Subcutaneous adipose tissue (tissue), 4 donors: Measurements from ENCODE around the gene VRK2. TPM values are rescaled to one million over a fixed set of nuclear protein-coding genes. Genes with fewer than 3 reads are reported as not detected.

Experiments
- CTCF ChIP-seq: fragments of 450-650 bp; IDR thresholded peaks from one replicate; pipeline ENCODE4 v1.5.1; 2016; ENCODE audit warnings: low read depth, mild to moderate bottlenecking, control low read depth, antibody characterized with exemption, moderate library complexity
- total RNA-seq, 4 donors: library from RNA; depleted of rRNA; stranded (reverse); fragments of >200 nt; gene quantifications; one replicate each; pipeline ENCODE4 v1.1.0, GENCODE V29; 2016

Gene VRK2
- 10 to 100 TPM; 18.5 to 42.7 (median 23.9) TPM for total RNA-seq

GRCh38 chr2:58046585-58047372 is at the start of gene VRK2:
TSS of gene VRK2 (plus strand) at chr2:58046806. CDS start at chr2:58048832, 2,026 bp downstream.
- TF ChIP-seq CTCF, result no peak

GRCh38 chr2:58006256-58006951 is 40.2 kb upstream of the VRK2 start:
- TF ChIP-seq CTCF, result no peak

- no peak for TF ChIP-seq CTCF
Observed at GRCh38 chr2:58006952-58007284, 39.7 kb upstream of the VRK2 start.

- no peak for TF ChIP-seq CTCF
Observed at GRCh38 chr2:58010599-58010998, 36.0 kb upstream of the VRK2 start.

- TF ChIP-seq CTCF, result no peak
Observed at GRCh38 chr2:58019229-58019628, 27.4 kb upstream of the VRK2 start.

GRCh38 chr2:58025150-58025933 is 21.3 kb upstream of the VRK2 start:
- no peak for TF ChIP-seq CTCF

GRCh38 chr2:58027029-58027428 is 19.6 kb upstream of the VRK2 start:
- no peak for TF ChIP-seq CTCF
